GM19043 (cell line): ENCODE measurements around the gene G6PD.
"Not testable (repeated sequence)": the region's sequence is repeated elsewhere in the genome, so short reads cannot be mapped to it uniquely, and the experiment has no call there.

Source experiments
- ATAC-seq: cut with Tn5 transposase; IDR thresholded peaks from one replicate; pipeline ENCODE4 v1.9.1; 2021; ENCODE audit warnings: low read depth; ENCODE audit not compliant: unreplicated experiment

G6PD gene

GRCh38 chrX:154546354-154547244 lies at the start of gene G6PD:
Gene G6PD, minus strand, starts transcription at chrX:154546846. Its CDS starts 691 bp downstream, at chrX:154546155.
- peak; percentile 36 for ATAC-seq

DNA sequence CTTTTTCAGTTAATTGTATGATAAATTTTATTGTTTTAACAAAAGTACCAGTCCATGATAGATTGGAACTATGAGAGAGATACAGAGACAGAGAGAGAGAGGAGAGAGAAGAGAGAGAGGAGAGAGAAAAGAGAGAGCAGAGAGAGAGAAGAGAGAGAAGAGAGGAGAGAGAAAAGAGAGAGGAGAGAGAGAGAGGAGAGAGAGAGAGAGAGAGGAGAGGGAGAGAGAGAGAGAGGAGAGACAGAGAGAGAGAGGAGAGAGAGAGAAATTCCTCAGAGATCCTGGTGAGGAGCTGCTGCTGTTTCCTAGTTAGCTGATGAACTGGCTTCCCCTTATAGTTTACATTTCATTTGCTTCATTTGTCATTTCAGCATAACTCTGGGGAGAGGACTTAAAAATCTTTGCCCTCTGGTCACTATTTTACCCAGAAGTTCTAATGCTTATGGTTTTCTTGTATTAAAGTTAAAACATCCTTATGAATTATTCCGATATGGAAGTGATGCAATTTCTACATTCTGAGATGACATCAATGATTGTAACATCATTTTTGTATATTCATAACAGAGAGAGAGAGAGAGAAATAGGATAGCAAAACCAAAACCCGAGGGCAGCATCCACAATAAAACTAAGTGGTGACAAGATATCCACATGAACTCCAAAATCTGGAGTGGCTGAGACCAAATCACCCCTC lies 49.1 kb upstream of the G6PD start:
- ATAC-seq, result no peak

GRCh38 chrX:154594491-154594890 lies 47.8 kb upstream of the G6PD start:
- ATAC-seq, result no peak

- ATAC-seq, result no peak
Measured at GRCh38 chrX:154593201-154593600, 46.6 kb upstream of the G6PD start.

GRCh38 chrX:154592505-154592904 lies 45.9 kb upstream of the G6PD start:
- ATAC-seq, result no peak

DNA sequence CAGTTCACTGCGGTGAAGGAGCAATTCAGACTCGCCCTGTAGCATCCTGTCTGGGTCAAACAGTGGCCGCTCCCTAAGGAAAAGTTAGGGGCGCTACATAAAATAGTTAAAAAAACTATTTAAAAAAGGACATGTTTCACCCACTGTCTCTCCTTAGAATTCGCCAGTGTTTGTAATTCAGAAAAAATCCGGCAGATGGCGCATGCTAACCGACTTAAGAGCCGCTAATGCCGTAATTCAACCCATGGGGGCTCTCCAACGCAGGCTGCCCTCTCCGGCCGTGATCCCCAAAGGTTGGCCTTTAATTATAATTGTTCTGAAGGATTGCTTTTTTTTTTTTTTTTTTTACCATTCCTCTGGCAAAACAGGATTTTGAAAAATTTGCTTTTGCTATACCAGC lies 43.8 kb upstream of the G6PD start:
- ATAC-seq, result not testable (repeated sequence)

DNA sequence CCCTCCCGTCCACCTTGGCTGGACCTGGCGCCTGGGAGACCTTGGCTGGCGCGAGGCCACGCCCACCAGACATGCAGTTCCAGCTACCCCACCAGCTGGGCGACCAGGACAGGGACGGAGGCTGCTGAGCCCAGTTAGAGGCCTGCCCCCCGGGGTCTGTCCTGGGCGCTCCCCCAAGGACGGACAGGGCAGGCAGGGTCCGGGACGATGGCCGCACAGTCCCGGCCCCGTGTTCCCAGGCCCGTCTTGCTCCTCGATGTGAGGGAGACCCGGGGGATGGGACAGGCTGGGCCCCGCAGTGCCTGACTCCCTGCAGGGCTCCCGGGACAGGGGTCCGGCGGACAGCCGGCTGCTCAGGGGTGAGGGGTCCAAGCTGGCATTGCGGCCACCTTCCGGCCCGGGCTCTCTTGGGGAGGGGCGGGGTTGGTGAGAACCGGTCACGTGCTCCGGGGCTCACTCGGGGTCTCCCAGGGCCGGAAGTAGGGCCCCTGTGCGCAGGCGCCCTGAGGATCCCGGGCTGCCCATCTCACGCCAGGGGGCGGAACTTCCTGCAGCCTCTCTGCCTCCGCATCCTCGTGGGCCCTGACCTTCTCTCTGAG lies 38.0 kb upstream of the G6PD start, which contains the start of gene CTAG1A:
CTAG1A (plus strand) TSS at position 549 of the 599 bp plus-strand sequence. CDS start 74 bp downstream, outside the sequence.
- not testable (repeated sequence) for ATAC-seq

DNA sequence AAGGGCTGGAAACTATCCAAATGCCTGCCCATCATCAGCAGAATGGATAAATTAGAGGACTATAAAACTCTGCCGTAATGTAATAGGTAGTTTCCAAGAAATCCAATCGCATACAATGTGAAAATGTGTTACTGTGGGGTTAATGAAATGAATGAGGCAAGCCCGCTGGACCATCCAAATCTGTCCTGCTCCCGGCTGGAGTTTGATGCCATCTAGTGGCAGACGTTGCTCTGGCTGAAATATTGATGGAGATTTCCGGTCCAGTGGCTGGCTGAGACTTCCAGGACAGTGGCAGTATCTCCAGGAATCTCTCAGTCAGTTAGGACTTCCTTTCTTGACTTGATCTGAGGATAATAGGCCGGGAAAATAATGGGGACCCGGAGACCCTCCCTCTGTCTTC lies 36.3 kb upstream of the G6PD start:
- ATAC-seq, result not testable (repeated sequence)

DNA sequence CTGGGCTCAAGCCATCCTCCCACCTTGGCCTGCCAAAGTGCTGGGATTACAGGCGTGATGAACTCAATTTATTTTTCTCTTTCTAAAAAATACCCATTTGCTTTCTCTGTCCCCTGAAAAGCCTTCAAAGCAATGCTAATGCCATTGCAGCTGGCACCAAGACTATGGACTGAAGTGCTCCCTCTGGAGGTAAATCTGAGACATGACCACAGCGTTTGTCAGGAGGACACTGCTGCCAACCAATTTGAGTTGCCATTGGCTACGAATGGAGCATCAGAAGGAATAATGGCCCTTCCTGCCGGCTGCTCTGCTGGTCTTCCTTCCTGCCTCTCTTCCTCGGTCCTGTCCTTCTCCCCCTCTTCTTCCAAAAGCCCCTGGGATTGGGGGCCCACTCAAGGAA lies 28.4 kb upstream of the G6PD start:
- not testable (repeated sequence) for ATAC-seq

GRCh38 chrX:154573061-154573460 lies 26.4 kb upstream of the G6PD start:
- ATAC-seq, result not testable (repeated sequence)

DNA sequence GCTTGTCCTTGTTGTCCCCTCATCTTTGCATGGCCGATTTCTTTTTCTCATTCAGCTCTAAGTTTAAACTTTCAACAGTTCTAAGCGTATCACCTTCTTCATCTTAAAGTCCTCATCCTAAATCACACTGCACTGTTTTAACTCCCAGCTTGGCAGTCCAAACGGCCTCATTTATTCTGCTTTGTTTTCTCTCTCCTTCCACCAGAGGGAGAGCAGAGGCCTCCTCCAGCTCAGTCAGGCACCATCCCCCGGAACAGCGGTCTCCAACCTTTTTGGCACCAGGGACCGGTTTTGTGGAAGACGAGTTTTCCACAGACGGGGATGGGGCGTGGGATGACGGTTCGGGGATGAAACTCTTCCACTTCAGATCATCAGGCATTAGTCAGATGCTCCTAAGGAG lies 23.7 kb upstream of the G6PD start:
- ATAC-seq, result not testable (repeated sequence)

DNA sequence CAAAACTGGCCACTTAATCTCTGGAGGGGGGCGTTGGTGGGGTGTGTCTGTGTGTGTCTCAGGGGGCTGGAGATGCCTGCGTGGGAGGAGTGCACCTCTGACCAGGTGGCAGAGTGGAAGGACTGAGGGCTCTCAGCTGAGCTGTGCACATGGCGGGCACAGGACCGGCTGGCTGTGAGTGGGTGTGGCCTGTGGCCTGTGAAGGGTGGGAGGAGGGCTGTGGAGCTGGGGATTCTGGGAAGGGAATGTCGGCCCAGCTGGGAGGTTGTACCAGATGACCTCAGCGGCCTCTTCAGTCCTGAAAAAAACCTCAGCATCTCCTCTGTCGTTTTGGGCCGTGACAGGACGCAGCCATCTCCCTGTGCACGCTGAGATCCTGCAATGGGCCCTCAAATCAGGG lies 15.6 kb upstream of the G6PD start:
- not testable (repeated sequence) for ATAC-seq

DNA sequence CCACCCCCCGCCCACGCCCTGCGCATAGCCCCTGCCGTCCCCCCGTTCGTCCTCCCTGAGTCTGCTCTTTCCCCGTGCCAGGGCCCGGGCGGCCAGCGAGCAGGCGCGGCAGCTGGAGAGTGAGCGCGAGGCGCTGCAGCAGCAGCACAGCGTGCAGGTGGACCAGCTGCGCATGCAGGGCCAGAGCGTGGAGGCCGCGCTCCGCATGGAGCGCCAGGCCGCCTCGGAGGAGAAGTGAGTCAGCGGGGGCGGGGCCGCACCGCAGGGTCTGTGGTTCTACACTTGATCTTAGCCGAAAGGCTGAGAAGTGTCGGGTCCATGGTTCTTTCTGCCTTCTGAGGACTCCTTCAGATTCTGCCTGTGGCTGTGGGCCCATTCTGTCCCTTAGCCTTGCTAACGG lies 13.7 kb upstream of the G6PD start:
- not testable (repeated sequence) for ATAC-seq

DNA sequence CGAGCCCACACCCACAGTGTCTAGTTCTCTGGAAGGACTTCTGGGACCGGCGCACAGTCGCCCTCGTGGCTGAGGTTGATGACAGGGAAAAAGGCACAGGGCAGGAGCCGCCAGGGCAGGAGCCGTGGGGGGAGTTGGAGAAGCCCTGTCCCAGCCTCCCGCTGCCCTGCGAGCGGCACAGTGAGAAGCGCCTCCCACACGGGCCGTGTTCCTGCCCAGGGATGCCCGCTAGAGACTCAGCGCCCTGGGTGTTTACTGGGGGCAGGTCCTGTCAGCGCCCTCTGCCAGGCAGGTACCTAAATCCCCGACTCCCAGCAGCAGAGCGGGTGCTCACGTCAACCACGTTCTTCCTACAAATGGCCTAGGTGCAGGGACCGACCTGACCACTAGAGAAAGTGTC lies 12.2 kb upstream of the G6PD start:
- ATAC-seq, result not testable (repeated sequence)

GRCh38 chrX:154558060-154558690 lies 11.5 kb upstream of the G6PD start:
- not testable (repeated sequence) for ATAC-seq

DNA sequence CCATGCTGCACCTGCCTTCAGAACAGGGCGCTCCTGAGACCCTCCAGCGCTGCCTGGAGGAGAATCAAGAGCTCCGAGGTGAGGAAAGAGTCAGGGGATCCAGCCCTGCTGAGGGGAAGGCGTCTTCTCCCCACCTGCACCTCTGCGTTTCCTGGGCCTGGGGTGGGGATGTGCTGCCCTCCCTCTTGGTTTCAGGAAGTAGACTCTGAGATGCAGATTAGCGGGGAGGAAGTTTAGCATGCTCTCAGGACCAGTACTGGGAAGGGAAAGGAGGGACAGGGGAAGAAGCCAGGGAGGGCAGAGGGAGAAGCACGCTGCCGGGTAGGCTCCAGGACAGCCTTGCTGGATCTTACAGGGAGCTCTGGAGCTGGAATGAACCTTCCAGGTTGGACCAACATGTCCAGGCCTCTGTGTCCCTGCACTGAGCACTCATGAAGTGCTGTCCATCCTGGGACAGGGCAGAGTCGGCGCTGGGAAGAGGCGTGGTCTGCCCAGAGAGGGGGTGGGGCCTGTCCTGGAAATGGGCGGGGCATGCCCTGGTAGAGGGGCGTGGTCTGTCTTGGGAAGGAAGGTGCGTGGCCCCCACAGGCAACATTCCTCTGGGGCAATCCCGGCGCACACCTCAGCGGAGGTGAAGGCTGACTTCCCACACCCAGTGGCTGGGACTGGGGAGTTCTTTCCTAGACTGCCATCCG lies 5.6 kb upstream of the G6PD start:
- not testable (repeated sequence) for ATAC-seq

DNA sequence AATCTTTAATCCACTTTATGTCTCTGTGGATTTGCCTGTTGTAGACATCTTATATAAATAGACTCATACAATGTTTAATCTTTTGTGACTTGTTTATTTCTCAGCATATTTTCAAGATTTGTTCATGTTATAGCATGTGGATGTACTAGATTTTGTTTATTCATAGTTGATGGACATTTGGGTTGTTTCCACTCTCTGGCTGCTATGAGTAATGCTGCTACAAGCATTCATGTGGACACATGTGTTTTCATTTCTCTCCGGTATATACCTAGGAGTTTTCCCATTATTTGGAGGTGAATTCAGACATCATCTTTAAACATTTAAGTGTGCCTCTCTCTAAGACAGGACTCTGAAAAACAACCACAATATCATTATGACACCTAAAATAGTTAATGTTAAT lies 3.1 kb upstream of the G6PD start:
- no peak for ATAC-seq

DNA sequence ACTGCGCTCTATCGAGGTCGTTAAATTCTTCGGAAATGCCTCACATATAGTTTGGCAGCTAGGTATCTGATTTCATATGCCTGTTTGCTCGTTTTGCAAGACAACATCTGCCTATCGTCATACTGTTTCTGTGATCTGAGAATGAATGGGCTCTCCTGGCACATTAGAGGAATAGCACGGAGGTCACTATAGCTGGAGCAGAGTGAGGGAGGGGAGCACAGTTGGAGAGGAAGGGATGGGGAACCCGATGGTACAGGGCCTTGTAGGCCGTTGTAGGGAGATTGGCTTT lies 1.3 kb upstream of the G6PD start:
- no peak for ATAC-seq

- peak; percentile 80 for ATAC-seq
Measured at GRCh38 chrX:154547245-154548027, 790 bp upstream of the G6PD start, which contains the start of gene IKBKG. Gene IKBKG, plus strand, starts transcription at chrX:154547620. Its CDS starts 4,383 bp downstream, at chrX:154552003.
